GM23338 (cell line): ENCODE results near the gene KLHDC8A.

Experiments
- CREB1 ChIP-seq: fragments of 250-450 bp; sonication (Bioruptor Pico); IDR thresholded peaks from 2 replicates; pipeline ENCODE4 v1.5.0; 2020; ENCODE audit warnings: low read depth, mild to moderate bottlenecking, moderate library complexity
- EZH2 ChIP-seq: fragments of 200-600 bp; sonication (generic); IDR thresholded peaks from one replicate; pipeline ENCODE4 v1.8.0; 2017; ENCODE audit warnings: antibody characterized with exemption, mild to moderate bottlenecking, low read depth; ENCODE audit not compliant: unreplicated experiment
- EZH2phosphoT487 ChIP-seq: fragments of 200-600 bp; sonication (generic); IDR thresholded peaks from one replicate; pipeline ENCODE4 v1.8.1; 2018; ENCODE audit warnings: antibody characterized with exemption; ENCODE audit not compliant: unreplicated experiment
- JUNB ChIP-seq: IDR thresholded peaks from one replicate; pipeline ENCODE4 v1.6.1; 2016; ENCODE audit warnings: antibody characterized with exemption; ENCODE audit not compliant: unreplicated experiment
- NANOG ChIP-seq: IDR thresholded peaks from 2 replicates; pipeline ENCODE4 v1.6.1; 2016; ENCODE audit warnings: antibody characterized with exemption, borderline replicate concordance
- POLR2AphosphoS5 ChIP-seq: IDR thresholded peaks from 2 replicates; pipeline ENCODE4 v1.6.1; 2016; ENCODE audit warnings: antibody characterized with exemption, low read depth
- STAT1 ChIP-seq: IDR thresholded peaks from one replicate; pipeline ENCODE4 v1.6.1; 2016; ENCODE audit warnings: antibody characterized with exemption; ENCODE audit not compliant: unreplicated experiment
- ZNF114 ChIP-seq: fragments of 250-450 bp; sonication (Bioruptor Pico); IDR thresholded peaks from 2 replicates; pipeline ENCODE4 v1.5.0; 2020; ENCODE audit warnings: mild to moderate bottlenecking, moderate library complexity
- ZNF331 ChIP-seq: fragments of 250-450 bp; sonication (Bioruptor Pico); IDR thresholded peaks from 2 replicates; pipeline ENCODE4 v1.5.0; 2020; ENCODE audit warnings: low read depth, mild to moderate bottlenecking, moderate library complexity
- TF ChIP-seq, protein P1 (sequence below): IDR thresholded peaks from one replicate; pipeline ENCODE4 v1.6.1; 2018; ENCODE audit warnings: antibody characterized with exemption; ENCODE audit not compliant: unreplicated experiment
- TF ChIP-seq, protein P2 (sequence below), 2 experiments: fragments of 200-600 bp in 1 of 2; sonication (generic) in 1 of 2; conservative IDR thresholded peaks; 2 replicates each; pipeline versions ENCODE4 v1.5.1 to v1.6.1; 2016 to 2017; ENCODE audit warnings: antibody characterized with exemption in 2 of 2, low read depth in 2 of 2, mild to moderate bottlenecking in 2 of 2, moderate library complexity in 1 of 2
- TF ChIP-seq, protein P3 (sequence below): IDR thresholded peaks from 2 replicates; pipeline ENCODE4 v1.6.1; 2016; ENCODE audit warnings: antibody characterized with exemption
- TF ChIP-seq, protein P4 (sequence below): fragments of 250-450 bp; sonication (Bioruptor Pico); IDR thresholded peaks from 2 replicates; pipeline ENCODE4 v1.5.0; 2020; ENCODE audit warnings: mild to moderate bottlenecking, moderate library complexity

DNA sequence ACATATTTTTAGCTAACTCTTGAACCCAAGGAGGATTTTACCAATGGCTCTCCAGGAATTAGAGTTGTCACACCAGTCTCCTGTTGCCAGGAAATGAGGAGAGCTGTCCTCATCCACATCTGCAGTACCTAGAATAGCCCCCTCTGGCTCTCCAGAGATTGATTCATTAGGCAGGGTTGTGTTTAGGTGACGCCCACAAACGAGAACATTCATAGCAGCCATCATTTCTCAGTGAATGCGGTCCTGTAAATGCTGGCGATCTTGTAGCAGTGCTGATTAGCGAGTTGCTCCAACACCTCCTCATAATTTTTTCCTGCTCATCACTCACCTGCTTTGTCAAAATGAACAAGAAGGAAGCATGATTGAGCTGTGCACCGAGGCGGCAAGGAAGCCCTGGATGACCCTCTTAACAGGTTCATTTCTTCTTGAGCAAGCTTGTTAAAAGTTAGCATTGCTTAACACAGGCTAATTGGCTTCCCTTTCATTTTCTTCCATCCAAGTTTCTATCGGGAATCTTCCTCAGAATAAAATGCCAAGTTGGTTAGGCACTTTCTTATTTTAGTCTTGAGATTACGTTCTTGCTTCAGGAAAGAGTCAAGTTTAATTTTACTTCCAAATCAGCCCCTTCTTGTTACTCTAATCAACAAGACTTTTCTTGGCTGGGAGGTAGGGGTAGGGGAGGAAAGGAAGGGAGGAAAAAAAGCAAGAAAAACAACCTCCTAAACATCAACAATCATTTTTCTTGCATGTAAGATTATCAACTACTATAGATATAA, 16.5 kb upstream of the KLHDC8A start:
- TF ChIP-seq POLR2AphosphoS5 (no peak), EZH2 (no peak), JUNB (no peak), CREB1 (CRISPR knock-in tag) (no peak), STAT1 (no peak), EZH2phosphoT487 (no peak), ZNF331 (no peak), ZNF114 (CRISPR knock-in tag) (no peak), NANOG (no peak)
- TF ChIP-seq, protein P1, sequence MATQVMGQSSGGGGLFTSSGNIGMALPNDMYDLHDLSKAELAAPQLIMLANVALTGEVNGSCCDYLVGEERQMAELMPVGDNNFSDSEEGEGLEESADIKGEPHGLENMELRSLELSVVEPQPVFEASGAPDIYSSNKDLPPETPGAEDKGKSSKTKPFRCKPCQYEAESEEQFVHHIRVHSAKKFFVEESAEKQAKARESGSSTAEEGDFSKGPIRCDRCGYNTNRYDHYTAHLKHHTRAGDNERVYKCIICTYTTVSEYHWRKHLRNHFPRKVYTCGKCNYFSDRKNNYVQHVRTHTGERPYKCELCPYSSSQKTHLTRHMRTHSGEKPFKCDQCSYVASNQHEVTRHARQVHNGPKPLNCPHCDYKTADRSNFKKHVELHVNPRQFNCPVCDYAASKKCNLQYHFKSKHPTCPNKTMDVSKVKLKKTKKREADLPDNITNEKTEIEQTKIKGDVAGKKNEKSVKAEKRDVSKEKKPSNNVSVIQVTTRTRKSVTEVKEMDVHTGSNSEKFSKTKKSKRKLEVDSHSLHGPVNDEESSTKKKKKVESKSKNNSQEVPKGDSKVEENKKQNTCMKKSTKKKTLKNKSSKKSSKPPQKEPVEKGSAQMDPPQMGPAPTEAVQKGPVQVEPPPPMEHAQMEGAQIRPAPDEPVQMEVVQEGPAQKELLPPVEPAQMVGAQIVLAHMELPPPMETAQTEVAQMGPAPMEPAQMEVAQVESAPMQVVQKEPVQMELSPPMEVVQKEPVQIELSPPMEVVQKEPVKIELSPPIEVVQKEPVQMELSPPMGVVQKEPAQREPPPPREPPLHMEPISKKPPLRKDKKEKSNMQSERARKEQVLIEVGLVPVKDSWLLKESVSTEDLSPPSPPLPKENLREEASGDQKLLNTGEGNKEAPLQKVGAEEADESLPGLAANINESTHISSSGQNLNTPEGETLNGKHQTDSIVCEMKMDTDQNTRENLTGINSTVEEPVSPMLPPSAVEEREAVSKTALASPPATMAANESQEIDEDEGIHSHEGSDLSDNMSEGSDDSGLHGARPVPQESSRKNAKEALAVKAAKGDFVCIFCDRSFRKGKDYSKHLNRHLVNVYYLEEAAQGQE, result no peak
- TF ChIP-seq, protein P2, sequence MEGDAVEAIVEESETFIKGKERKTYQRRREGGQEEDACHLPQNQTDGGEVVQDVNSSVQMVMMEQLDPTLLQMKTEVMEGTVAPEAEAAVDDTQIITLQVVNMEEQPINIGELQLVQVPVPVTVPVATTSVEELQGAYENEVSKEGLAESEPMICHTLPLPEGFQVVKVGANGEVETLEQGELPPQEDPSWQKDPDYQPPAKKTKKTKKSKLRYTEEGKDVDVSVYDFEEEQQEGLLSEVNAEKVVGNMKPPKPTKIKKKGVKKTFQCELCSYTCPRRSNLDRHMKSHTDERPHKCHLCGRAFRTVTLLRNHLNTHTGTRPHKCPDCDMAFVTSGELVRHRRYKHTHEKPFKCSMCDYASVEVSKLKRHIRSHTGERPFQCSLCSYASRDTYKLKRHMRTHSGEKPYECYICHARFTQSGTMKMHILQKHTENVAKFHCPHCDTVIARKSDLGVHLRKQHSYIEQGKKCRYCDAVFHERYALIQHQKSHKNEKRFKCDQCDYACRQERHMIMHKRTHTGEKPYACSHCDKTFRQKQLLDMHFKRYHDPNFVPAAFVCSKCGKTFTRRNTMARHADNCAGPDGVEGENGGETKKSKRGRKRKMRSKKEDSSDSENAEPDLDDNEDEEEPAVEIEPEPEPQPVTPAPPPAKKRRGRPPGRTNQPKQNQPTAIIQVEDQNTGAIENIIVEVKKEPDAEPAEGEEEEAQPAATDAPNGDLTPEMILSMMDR (conservative IDR thresholded peaks at IDR 0.05; ENCODE audit: low read depth in 2 of 2), result no peak
- TF ChIP-seq, protein P3, sequence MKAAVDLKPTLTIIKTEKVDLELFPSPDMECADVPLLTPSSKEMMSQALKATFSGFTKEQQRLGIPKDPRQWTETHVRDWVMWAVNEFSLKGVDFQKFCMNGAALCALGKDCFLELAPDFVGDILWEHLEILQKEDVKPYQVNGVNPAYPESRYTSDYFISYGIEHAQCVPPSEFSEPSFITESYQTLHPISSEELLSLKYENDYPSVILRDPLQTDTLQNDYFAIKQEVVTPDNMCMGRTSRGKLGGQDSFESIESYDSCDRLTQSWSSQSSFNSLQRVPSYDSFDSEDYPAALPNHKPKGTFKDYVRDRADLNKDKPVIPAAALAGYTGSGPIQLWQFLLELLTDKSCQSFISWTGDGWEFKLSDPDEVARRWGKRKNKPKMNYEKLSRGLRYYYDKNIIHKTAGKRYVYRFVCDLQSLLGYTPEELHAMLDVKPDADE, result no peak
- TF ChIP-seq, protein P4, sequence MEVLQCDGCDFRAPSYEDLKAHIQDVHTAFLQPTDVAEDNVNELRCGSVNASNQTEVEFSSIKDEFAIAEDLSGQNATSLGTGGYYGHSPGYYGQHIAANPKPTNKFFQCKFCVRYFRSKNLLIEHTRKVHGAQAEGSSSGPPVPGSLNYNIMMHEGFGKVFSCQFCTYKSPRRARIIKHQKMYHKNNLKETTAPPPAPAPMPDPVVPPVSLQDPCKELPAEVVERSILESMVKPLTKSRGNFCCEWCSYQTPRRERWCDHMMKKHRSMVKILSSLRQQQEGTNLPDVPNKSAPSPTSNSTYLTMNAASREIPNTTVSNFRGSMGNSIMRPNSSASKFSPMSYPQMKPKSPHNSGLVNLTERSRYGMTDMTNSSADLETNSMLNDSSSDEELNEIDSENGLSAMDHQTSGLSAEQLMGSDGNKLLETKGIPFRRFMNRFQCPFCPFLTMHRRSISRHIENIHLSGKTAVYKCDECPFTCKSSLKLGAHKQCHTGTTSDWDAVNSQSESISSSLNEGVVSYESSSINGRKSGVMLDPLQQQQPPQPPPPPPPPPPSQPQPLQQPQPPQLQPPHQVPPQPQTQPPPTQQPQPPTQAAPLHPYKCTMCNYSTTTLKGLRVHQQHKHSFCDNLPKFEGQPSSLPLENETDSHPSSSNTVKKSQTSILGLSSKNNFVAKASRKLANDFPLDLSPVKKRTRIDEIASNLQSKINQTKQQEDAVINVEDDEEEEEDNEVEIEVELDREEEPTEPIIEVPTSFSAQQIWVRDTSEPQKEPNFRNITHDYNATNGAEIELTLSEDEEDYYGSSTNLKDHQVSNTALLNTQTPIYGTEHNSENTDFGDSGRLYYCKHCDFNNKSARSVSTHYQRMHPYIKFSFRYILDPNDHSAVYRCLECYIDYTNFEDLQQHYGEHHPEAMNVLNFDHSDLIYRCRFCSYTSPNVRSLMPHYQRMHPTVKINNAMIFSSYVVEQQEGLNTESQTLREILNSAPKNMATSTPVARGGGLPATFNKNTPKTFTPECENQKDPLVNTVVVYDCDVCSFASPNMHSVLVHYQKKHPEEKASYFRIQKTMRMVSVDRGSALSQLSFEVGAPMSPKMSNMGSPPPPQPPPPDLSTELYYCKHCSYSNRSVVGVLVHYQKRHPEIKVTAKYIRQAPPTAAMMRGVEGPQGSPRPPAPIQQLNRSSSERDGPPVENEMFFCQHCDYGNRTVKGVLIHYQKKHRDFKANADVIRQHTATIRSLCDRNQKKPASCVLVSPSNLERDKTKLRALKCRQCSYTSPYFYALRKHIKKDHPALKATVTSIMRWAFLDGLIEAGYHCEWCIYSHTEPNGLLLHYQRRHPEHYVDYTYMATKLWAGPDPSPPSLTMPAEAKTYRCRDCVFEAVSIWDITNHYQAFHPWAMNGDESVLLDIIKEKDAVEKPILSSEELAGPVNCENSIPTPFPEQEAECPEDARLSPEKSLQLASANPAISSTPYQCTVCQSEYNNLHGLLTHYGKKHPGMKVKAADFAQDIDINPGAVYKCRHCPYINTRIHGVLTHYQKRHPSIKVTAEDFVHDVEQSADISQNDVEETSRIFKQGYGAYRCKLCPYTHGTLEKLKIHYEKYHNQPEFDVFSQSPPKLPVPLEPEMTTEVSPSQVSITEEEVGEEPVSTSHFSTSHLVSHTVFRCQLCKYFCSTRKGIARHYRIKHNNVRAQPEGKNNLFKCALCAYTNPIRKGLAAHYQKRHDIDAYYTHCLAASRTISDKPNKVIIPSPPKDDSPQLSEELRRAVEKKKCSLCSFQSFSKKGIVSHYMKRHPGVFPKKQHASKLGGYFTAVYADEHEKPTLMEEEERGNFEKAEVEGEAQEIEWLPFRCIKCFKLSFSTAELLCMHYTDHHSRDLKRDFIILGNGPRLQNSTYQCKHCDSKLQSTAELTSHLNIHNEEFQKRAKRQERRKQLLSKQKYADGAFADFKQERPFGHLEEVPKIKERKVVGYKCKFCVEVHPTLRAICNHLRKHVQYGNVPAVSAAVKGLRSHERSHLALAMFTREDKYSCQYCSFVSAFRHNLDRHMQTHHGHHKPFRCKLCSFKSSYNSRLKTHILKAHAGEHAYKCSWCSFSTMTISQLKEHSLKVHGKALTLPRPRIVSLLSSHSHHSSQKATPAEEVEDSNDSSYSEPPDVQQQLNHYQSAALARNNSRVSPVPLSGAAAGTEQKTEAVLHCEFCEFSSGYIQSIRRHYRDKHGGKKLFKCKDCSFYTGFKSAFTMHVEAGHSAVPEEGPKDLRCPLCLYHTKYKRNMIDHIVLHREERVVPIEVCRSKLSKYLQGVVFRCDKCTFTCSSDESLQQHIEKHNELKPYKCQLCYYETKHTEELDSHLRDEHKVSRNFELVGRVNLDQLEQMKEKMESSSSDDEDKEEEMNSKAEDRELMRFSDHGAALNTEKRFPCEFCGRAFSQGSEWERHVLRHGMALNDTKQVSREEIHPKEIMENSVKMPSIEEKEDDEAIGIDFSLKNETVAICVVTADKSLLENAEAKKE (CRISPR knock-in tag), result no peak
